K562 (cell line): ENCODE measurements around the gene SERTAD3. TPM values are rescaled to one million over a fixed set of nuclear protein-coding genes. Genes with fewer than 3 reads are reported as not detected.

ENCODE experiments used
- ATAC-seq: fragments of 200-7000 bp; cut with Tn5 transposase; 3 replicates; pipeline ENCODE4 v1.9.1; 2020; ENCODE audit warnings: moderate library complexity
- BruUV-seq: library from RNA; stranded (reverse); fragments of 400-500 nt; replicated peaks from 2 replicates; lab custom pipeline; 2021; lab: Mats Ljungman, UMichigan
- CTCF ChIA-PET: fragments of 300-600 bp; formaldehyde crosslinking; extraction: SDS; loops from one replicate; lab custom pipeline; 2021; ENCODE audit warnings: low intra/inter-chr PET ratio; lab: Yijun Ruan, JAX
- POLR2A ChIA-PET: fragments of 300-600, 350-650 bp; sonication (Branson Sonifier 250); formaldehyde crosslinking; extraction: SDS; loops from one replicate; lab custom pipeline; 2021; ENCODE audit warnings: antibody characterized with exemption, inconsistent platforms; lab: Yijun Ruan, JAX
- DNase-seq, 4 experiments: peaks; one replicate each; pipeline versions ENCODE4 v3.0.0 to v3.0.0-alpha.2; 2011 to 2018; ENCODE audit warnings: low spot score in 3 of 4, mixed read lengths in 3 of 4; ENCODE audit errors: extremely low read depth in 1 of 4
- FAIRE-seq: peaks from 2 replicates; lab custom pipeline; 2011; peaks lifted over from hg19 to GRCh38; lab: Jason Lieb, UNC
- H2AFZ ChIP-seq: 2 replicates; pipeline ENCODE4 v1.6.0; 2011; ENCODE audit warnings: low read depth, low read length, control low read depth, inconsistent platforms
- H3K27ac ChIP-seq: fragments of 200-600 bp; 3 replicates; pipeline ENCODE4 v1.8.0; 2011; ENCODE audit warnings: low read depth, mild to moderate bottlenecking, control low read depth, inconsistent platforms, low read length, moderate library complexity, mixed read lengths; ENCODE audit errors: extremely low read depth
- H3K27me3 ChIP-seq, 2 experiments: fragments of 300-600 bp in 1 of 2; 2 replicates in 1 of 2; 3 replicates in 1 of 2; pipeline versions ENCODE4 v1.6.0 to v1.8.0; 2011; ENCODE audit warnings: inconsistent platforms in 2 of 2, low read length in 2 of 2, mild to moderate bottlenecking in 1 of 2, mixed read lengths in 1 of 2, moderate library complexity in 1 of 2; ENCODE audit not compliant: control insufficient read depth in 2 of 2, insufficient read depth in 2 of 2
- H3K36me3 ChIP-seq: fragments of 300-600 bp; 3 replicates; pipeline ENCODE4 v1.8.0; 2011; ENCODE audit warnings: mild to moderate bottlenecking, low read length, inconsistent platforms; ENCODE audit not compliant: control insufficient read depth, insufficient read depth
- H3K4me1 ChIP-seq, 2 experiments: fragments of 200-600 bp in 1 of 2; replicated peaks in 1 of 2; 2 replicates in 1 of 2; 3 replicates in 1 of 2; pipeline versions ENCODE4 v1.5.1 to v1.8.0; 2011; ENCODE audit warnings: inconsistent platforms in 2 of 2, low read length in 2 of 2, mild to moderate bottlenecking in 1 of 2, mixed read lengths in 1 of 2, moderate library complexity in 1 of 2; ENCODE audit not compliant: control insufficient read depth in 2 of 2, insufficient read depth in 2 of 2
- H3K4me2 ChIP-seq: 2 replicates; pipeline ENCODE4 v1.6.1; 2011; ENCODE audit warnings: low read length, control low read depth, inconsistent platforms, mixed read lengths; ENCODE audit not compliant: insufficient read depth
- H3K4me3 ChIP-seq: fragments of 200-600 bp; sonication (generic), shearing (Covaris generic); 2 replicates; pipeline ENCODE4 v1.5.1; 2016; ENCODE audit warnings: control low read depth, inconsistent platforms
- H3K79me2 ChIP-seq: fragments of 200-600 bp; 3 replicates; pipeline ENCODE4 v1.8.0; 2011; ENCODE audit warnings: low read length, inconsistent platforms; ENCODE audit not compliant: control insufficient read depth, insufficient read depth
- H3K9ac ChIP-seq, 2 experiments: 2 replicates each; pipeline versions ENCODE4 v1.6.0 to v1.6.1; 2011; ENCODE audit warnings: low read depth in 2 of 2, low read length in 2 of 2, control low read depth in 1 of 2, inconsistent platforms in 1 of 2, mild to moderate bottlenecking in 1 of 2, mixed read lengths in 1 of 2; ENCODE audit not compliant: insufficient read depth in 1 of 2
- H3K9me1 ChIP-seq: one replicate; pipeline ENCODE4 v1.6.0; 2011; ENCODE audit warnings: inconsistent platforms, mild to moderate bottlenecking, low read length, moderate library complexity; ENCODE audit not compliant: control insufficient read depth, insufficient read depth
- H3K9me3 ChIP-seq: replicated peaks from 2 replicates; pipeline ENCODE4 v1.5.1; 2011; ENCODE audit warnings: low read depth, low read length, inconsistent platforms; ENCODE audit not compliant: control insufficient read depth, insufficient read depth
- H4K20me1 ChIP-seq: replicated peaks from 2 replicates; pipeline ENCODE4 v1.6.1; 2011; ENCODE audit warnings: low read length, inconsistent platforms, mixed read lengths; ENCODE audit not compliant: control insufficient read depth, insufficient read depth
- CCNT2 ChIP-seq: IDR thresholded peaks from 2 replicates; pipeline ENCODE4 v1.6.1; 2011; ENCODE audit warnings: borderline replicate concordance, low read depth, mild to moderate bottlenecking, moderate library complexity, mixed read lengths, low read length; ENCODE audit not compliant: insufficient read length; ENCODE audit errors: extremely low read depth
- NBN ChIP-seq: fragments of 450-650 bp; IDR thresholded peaks from 2 replicates; pipeline ENCODE4 v1.6.1; 2016; ENCODE audit warnings: low read depth, mild to moderate bottlenecking
- NCOA1 ChIP-seq: fragments of 450-650 bp; IDR thresholded peaks from 2 replicates; pipeline ENCODE4 v1.6.1; 2016; ENCODE audit warnings: low read depth
- NEUROD1 ChIP-seq: fragments of 150-350 bp; IDR thresholded peaks from 2 replicates; pipeline ENCODE4 v1.6.1; 2014; ENCODE audit warnings: borderline replicate concordance, low read length, low read depth; ENCODE audit not compliant: partially characterized antibody
- SOX6 ChIP-seq: fragments of 450-650 bp; IDR thresholded peaks from 2 replicates; pipeline ENCODE4 v1.6.1; 2014; ENCODE audit warnings: mild to moderate bottlenecking
- SRF ChIP-seq, 2 experiments: fragments of 250-450, 450-650 bp in 1 of 2; sonication (Bioruptor Pico) in 1 of 2; sonication (generic) in 1 of 2; formaldehyde crosslinking; IDR thresholded peaks; 2 replicates each; pipeline versions ENCODE4 v1.5.0 to v1.5.1; 2020 to 2022; ENCODE audit warnings: mild to moderate bottlenecking in 1 of 2, missing genetic modification reagents in 1 of 2
- whole genome bisulfite sequencing: fragments of 100-300 bp; shearing (Covaris generic); methylation state at CpG from one replicate; pipeline ENCODE4 v1.1.6; 2016; ENCODE audit warnings: low coverage, mixed read lengths; ENCODE audit not compliant: insufficient coverage; ENCODE audit errors: missing lambda C conversion rate; 5-methylcytosine and 5-hydroxymethylcytosine counted together
- in situ Hi-C: fragments of 300-500 bp; cut with MboI; formaldehyde crosslinking; loops from 4 replicates; pipeline ENCODE4 v1.15.0; 2018; ENCODE audit warnings: inconsistent platforms, mixed read lengths
- intact Hi-C: fragments of 100-400 bp; cut with micrococcal nuclease; formaldehyde crosslinking; loops from 2 replicates; pipeline ENCODE4 v1.14.2; 2022
- polyA plus RNA-seq, 8 experiments: library from polyadenylated mRNA; depleted of rRNA in 4 of 8; stranded (reverse) in 5 of 8; unstranded in 3 of 8; fragments of >200 nt; fragmentation: Nextera tagmentation in 2 of 8; fragmentation: Illumina TruSeq in 1 of 8; extraction: Ambion mirVana in 2 of 8; extraction: Trizol in 1 of 8; gene quantifications; 2 replicates each; pipeline versions ENCODE4 v1.2.1 to v1.2.3, GENCODE V29; 2011 to 2014; ENCODE audit warnings: inconsistent platforms in 1 of 8, missing spikeins in 1 of 8
- total RNA-seq, 7 experiments: library from RNA; depleted of rRNA in 6 of 7; stranded (reverse); fragments of >200 nt in 6 of 7; fragmentation: Illumina TruSeq in 2 of 7; extraction: Trizol in 2 of 7; gene quantifications; 2 replicates each; pipeline versions ENCODE4 v1.2.1 to v1.2.3, GENCODE V29; 2011 to 2021; ENCODE audit warnings: low replicate concordance in 1 of 7
- TF ChIP-seq, protein P1 (sequence below): fragments of 450-650 bp; conservative IDR thresholded peaks from 2 replicates; pipeline ENCODE4 v1.6.1; 2016; ENCODE audit warnings: missing genetic modification characterization, low read depth, mild to moderate bottlenecking, control low read depth, missing compliant biosample characterization
- TF ChIP-seq, protein P2 (sequence below), 2 experiments: fragments of 450-650 bp in 1 of 2; sonication (generic) in 1 of 2; formaldehyde crosslinking in 1 of 2; IDR thresholded peaks in 1 of 2; conservative IDR thresholded peaks in 1 of 2; 2 replicates each; pipeline versions ENCODE4 v1.6.1 to v1.8.1; 2016 to 2023; ENCODE audit warnings: mild to moderate bottlenecking in 2 of 2, moderate library complexity in 2 of 2, inconsistent platforms in 1 of 2, missing genetic modification reagents in 1 of 2
- TF ChIP-seq, protein P3 (sequence below): IDR thresholded peaks from 2 replicates; pipeline ENCODE4 v1.6.1; 2011; ENCODE audit warnings: borderline replicate concordance, low read depth, mild to moderate bottlenecking, moderate library complexity, low read length; ENCODE audit not compliant: insufficient read depth, poor library complexity, severe bottlenecking
- TF ChIP-seq, protein P4 (sequence below), 2 experiments: fragments of 450-650 bp; IDR thresholded peaks; 2 replicates each; pipeline ENCODE4 v1.6.1; 2016
- TF ChIP-seq, protein P5 (sequence below): sonication (generic); formaldehyde crosslinking; IDR thresholded peaks from 2 replicates; pipeline ENCODE4 v1.8.1; 2023; ENCODE audit warnings: mild to moderate bottlenecking, missing genetic modification reagents

SERTAD3 gene
- total and polyA plus RNA-seq, 9 of the 15 experiments (the other 6 are each of a cell fraction or from before 2014, with no cell fraction given), result 5.4 to 28.9 (median 17.5) TPM

DNA sequence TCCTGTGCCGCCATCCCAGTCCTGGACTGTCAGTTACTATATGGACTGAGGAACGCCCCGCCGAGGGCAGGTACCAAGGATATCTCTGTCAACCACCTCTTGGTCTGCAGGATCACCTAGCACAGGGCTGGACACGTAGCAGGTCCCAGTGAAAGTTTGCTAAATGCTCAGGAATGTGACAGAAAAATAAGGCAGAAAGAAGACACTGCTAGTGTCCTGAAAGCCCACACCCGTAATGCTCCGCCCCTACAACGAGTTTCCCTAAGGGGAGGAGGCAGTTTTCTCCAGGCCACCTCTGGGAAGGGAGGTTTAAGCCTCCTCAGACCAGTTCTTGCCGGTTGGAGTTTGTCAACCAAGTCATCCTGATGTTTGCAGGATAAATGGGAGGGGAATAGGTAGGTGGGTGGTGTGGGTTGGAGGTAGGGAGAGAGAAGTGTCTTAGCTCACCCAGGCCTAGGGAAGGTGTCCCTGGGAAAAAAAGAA, 1.7 kb upstream of the SERTAD3 start:
- 22% methylated on average over 9 of the region's 9 CpGs for WGBS
- TF ChIP-seq NEUROD1, result no peak
- no peak for TF ChIP-seq CCNT2
- TF ChIP-seq, protein P1, sequence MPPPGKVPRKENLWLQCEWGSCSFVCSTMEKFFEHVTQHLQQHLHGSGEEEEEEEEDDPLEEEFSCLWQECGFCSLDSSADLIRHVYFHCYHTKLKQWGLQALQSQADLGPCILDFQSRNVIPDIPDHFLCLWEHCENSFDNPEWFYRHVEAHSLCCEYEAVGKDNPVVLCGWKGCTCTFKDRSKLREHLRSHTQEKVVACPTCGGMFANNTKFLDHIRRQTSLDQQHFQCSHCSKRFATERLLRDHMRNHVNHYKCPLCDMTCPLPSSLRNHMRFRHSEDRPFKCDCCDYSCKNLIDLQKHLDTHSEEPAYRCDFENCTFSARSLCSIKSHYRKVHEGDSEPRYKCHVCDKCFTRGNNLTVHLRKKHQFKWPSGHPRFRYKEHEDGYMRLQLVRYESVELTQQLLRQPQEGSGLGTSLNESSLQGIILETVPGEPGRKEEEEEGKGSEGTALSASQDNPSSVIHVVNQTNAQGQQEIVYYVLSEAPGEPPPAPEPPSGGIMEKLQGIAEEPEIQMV (tag), result no peak
- peak; percentile 61 for TF ChIP-seq NCOA1
- TF ChIP-seq, protein P2, sequence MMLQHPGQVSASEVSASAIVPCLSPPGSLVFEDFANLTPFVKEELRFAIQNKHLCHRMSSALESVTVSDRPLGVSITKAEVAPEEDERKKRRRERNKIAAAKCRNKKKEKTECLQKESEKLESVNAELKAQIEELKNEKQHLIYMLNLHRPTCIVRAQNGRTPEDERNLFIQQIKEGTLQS (IDR thresholded peaks at IDR 0.05), result peak; percentile 13; the same call in 1 of the 2 replicates
- TF ChIP-seq, protein P2 (CRISPR knock-in tag; conservative IDR thresholded peaks at IDR 0.05), result no peak
- TF ChIP-seq, protein P3, sequence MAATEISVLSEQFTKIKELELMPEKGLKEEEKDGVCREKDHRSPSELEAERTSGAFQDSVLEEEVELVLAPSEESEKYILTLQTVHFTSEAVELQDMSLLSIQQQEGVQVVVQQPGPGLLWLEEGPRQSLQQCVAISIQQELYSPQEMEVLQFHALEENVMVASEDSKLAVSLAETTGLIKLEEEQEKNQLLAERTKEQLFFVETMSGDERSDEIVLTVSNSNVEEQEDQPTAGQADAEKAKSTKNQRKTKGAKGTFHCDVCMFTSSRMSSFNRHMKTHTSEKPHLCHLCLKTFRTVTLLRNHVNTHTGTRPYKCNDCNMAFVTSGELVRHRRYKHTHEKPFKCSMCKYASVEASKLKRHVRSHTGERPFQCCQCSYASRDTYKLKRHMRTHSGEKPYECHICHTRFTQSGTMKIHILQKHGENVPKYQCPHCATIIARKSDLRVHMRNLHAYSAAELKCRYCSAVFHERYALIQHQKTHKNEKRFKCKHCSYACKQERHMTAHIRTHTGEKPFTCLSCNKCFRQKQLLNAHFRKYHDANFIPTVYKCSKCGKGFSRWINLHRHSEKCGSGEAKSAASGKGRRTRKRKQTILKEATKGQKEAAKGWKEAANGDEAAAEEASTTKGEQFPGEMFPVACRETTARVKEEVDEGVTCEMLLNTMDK, result no peak
- TF ChIP-seq, protein P4, sequence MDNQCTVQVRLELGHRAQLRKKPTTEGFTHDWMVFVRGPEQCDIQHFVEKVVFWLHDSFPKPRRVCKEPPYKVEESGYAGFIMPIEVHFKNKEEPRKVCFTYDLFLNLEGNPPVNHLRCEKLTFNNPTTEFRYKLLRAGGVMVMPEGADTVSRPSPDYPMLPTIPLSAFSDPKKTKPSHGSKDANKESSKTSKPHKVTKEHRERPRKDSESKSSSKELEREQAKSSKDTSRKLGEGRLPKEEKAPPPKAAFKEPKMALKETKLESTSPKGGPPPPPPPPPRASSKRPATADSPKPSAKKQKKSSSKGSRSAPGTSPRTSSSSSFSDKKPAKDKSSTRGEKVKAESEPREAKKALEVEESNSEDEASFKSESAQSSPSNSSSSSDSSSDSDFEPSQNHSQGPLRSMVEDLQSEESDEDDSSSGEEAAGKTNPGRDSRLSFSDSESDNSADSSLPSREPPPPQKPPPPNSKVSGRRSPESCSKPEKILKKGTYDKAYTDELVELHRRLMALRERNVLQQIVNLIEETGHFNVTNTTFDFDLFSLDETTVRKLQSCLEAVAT (IDR thresholded peaks at IDR 0.05), result no peak
- TF ChIP-seq NBN, result 0 out of 2 replicates have a peak, but pooled peaks have one; percentile 15
- peak; percentile 9; the same call in 1 of the 2 replicates for TF ChIP-seq SOX6
- TF ChIP-seq, protein P5, sequence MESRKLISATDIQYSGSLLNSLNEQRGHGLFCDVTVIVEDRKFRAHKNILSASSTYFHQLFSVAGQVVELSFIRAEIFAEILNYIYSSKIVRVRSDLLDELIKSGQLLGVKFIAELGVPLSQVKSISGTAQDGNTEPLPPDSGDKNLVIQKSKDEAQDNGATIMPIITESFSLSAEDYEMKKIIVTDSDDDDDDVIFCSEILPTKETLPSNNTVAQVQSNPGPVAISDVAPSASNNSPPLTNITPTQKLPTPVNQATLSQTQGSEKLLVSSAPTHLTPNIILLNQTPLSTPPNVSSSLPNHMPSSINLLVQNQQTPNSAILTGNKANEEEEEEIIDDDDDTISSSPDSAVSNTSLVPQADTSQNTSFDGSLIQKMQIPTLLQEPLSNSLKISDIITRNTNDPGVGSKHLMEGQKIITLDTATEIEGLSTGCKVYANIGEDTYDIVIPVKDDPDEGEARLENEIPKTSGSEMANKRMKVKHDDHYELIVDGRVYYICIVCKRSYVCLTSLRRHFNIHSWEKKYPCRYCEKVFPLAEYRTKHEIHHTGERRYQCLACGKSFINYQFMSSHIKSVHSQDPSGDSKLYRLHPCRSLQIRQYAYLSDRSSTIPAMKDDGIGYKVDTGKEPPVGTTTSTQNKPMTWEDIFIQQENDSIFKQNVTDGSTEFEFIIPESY, result peak; percentile 36; the same call in 1 of the 2 replicates
- TF ChIP-seq SRF (CRISPR knock-in tag; IDR thresholded peaks at IDR 0.05), result peak in 1 of 2 experiments; percentile 50; a peak in 1 of 4 replicates

More for the DNA sequence above, 1.7 kb upstream of the SERTAD3 start:
- Histone ChIP-seq H3K36me3 (peaks cover 47% of the 10 kb centered on the region), H2AFZ (peak overlapping the region; percentile 3; the same call in 1 of the 2 replicates), H3K27ac (peak overlapping the region; percentile 95), H3K9me1 (no peaks in the 10 kb centered on the region), H3K4me2 (peak overlapping the region; percentile 70), H3K9ac (peak overlapping the region; percentile 70 to 77; a peak in 3 of 4 replicates), H3K4me1 (peaks cover 24 to 29% of the 10 kb centered on the region in 2 experiments), H4K20me1 (peaks cover 21% of the 10 kb centered on the region), H3K4me3 (no peak overlapping the region), H3K79me2 (peaks cover 32% of the 10 kb centered on the region), H3K9me3 (no peaks in the 10 kb centered on the region), H3K27me3 (no peaks in the 10 kb centered on the region)
- DNase-seq (peak; percentile 57 to 91 (median 68)), FAIRE-seq (peak; percentile 93), ATAC-seq (peak; percentile 54)
- intact Hi-C loops (no loop called here), in situ Hi-C loops (no loop called here)
- POLR2A ChIA-PET, result interaction anchor here (1.0 to 3.1 kb wide), 7 partner anchors 10 to 157 kb away, joined by 3 to 27 read pairs (median 5); partner anchors contain the start of gene BLVRB
- BruUV-seq, result no TSS peak
- CTCF ChIA-PET, result no interaction called here
